GM19239 (cell line): ENCODE measurements around the gene NT5DC2.
A peak's percentile ranks its signal among the peaks of the same experiment; 100 is the strongest.
"Not testable (repeated sequence)": the region's sequence is repeated elsewhere in the genome, so short reads cannot be mapped to it uniquely, and the experiment has no call there.

ENCODE experiments used
- DNase-seq: peaks from one replicate; pipeline ENCODE4 v3.0.0; 2011; ENCODE audit warnings: low spot score; ENCODE audit not compliant: insufficient read length
- FAIRE-seq: peaks from 2 replicates; lab custom pipeline; 2011; peaks lifted over from hg19 to GRCh38; lab: Jason Lieb, UNC

Gene NT5DC2

GRCh38 chr3:52537726-52538421, 4.2 kb upstream of the NT5DC2 start:
- DNase-seq, result no peak
- no peak for FAIRE-seq

- DNase-seq (no peak), FAIRE-seq (no peak)
Measured at GRCh38 chr3:52537165-52537620, 3.5 kb upstream of the NT5DC2 start.

- DNase-seq, result peak; percentile 97
- FAIRE-seq, result peak; percentile 97
Measured at GRCh38 chr3:52536369-52537164, 2.9 kb upstream of the NT5DC2 start, which contains the start of gene UQCC5. Gene UQCC5 (plus strand): TSS chr3:52536605. CDS start chr3:52536756, 151 bp downstream.

- DNase-seq (no peak), FAIRE-seq (no peak)
Measured at GRCh38 chr3:52536112-52536368, 2.4 kb upstream of the NT5DC2 start.

GRCh38 chr3:52535411-52536111, 1.9 kb upstream of the NT5DC2 start:
- DNase-seq (no peak), FAIRE-seq (peak; percentile 8)

- DNase-seq (peak; percentile 3), FAIRE-seq (no peak)
Measured at GRCh38 chr3:52534281-52535183, 875 bp upstream of the NT5DC2 start.

- FAIRE-seq (no peak), DNase-seq (peak; percentile 49)
Measured at GRCh38 chr3:52532838-52533622, 627 bp downstream of the NT5DC2 start.

GRCh38 chr3:52532517-52532837, 1.2 kb downstream of the NT5DC2 start:
- peak; percentile 53 for FAIRE-seq
- DNase-seq, result peak; percentile 64

- no peak for FAIRE-seq
- no peak for DNase-seq
Measured at GRCh38 chr3:52531860-52532516, 1.7 kb downstream of the NT5DC2 start.

- no peak for DNase-seq
- FAIRE-seq, result no peak
Measured at GRCh38 chr3:52530918-52531826, 2.5 kb downstream of the NT5DC2 start.

GRCh38 chr3:52529376-52530333, 4.0 kb downstream of the NT5DC2 start:
- DNase-seq (no peak), FAIRE-seq (no peak)

GRCh38 chr3:52528586-52529375, 4.9 kb downstream of the NT5DC2 start:
- no peak for FAIRE-seq
- DNase-seq, result no peak

GRCh38 chr3:52527732-52528585, 5.7 kb downstream of the NT5DC2 start:
- no peak for FAIRE-seq
- DNase-seq, result no peak

- FAIRE-seq (no peak), DNase-seq (peak; percentile 4)
Measured at GRCh38 chr3:52527039-52527731, 6.5 kb downstream of the NT5DC2 start.

GRCh38 chr3:52526671-52527038, 7.0 kb downstream of the NT5DC2 start:
- DNase-seq, FAIRE-seq: not testable (repeated sequence)
